K562 (cell line): ENCODE data around the gene FAM217B.

Experiments
- E2F1 ChIP-seq: sonication (generic); formaldehyde crosslinking; IDR thresholded peaks from 2 replicates; pipeline ENCODE4 v1.8.1; 2023; ENCODE audit warnings: mild to moderate bottlenecking, missing genetic modification reagents, moderate library complexity
- L3MBTL2 ChIP-seq: fragments of 450-650 bp; IDR thresholded peaks from 2 replicates; pipeline ENCODE4 v1.6.1; 2016; ENCODE audit warnings: mild to moderate bottlenecking, moderate library complexity
- NCOA2 ChIP-seq, 2 experiments: fragments of 450-650 bp; IDR thresholded peaks; 2 replicates each; pipeline ENCODE4 v1.6.1; 2018; ENCODE audit warnings: mild to moderate bottlenecking in 2 of 2, moderate library complexity in 1 of 2; ENCODE audit not compliant: partially characterized antibody in 2 of 2
- TBP ChIP-seq: optimal IDR thresholded peaks from 2 replicates; pipeline ENCODE3; 2011; ENCODE audit warnings: low read depth, low read length, improper control_type of control experiment
- ZBTB11 ChIP-seq, 3 experiments: fragments of 200-800 bp in 1 of 3; fragments of 250-450 bp in 1 of 3; fragments of 450-650 bp in 1 of 3; sonication (Bioruptor Pico) in 1 of 3; sonication (Bioruptor generic) in 1 of 3; formaldehyde crosslinking in 1 of 3; IDR thresholded peaks; 2 replicates each; pipeline versions ENCODE4 v1.6.1 to v1.8.0; 2016 to 2022; ENCODE audit warnings: mild to moderate bottlenecking in 2 of 3, missing genetic modification characterization in 2 of 3, missing compliant biosample characterization in 1 of 3, moderate library complexity in 1 of 3
- ZNF232 ChIP-seq: sonication (generic); formaldehyde crosslinking; IDR thresholded peaks from 2 replicates; pipeline ENCODE4 v1.8.0; 2022; ENCODE audit warnings: mild to moderate bottlenecking, missing genetic modification reagents
- ZNF76 ChIP-seq: fragments of 250-450 bp; sonication (Bioruptor Pico); IDR thresholded peaks from 2 replicates; pipeline ENCODE4 v1.4.0; 2020; ENCODE audit warnings: mild to moderate bottlenecking, moderate library complexity, borderline replicate concordance
- ZNF785 ChIP-seq: fragments of 250-450 bp; sonication (Bioruptor Pico); IDR thresholded peaks from 2 replicates; pipeline ENCODE4 v1.4.0; 2020; ENCODE audit warnings: mild to moderate bottlenecking
- TF ChIP-seq, protein P1 (sequence below), 3 experiments: IDR thresholded peaks in 2 of 3; conservative IDR thresholded peaks in 1 of 3; 2 replicates each; pipeline ENCODE4 v1.5.1; 2011 to 2012; ENCODE audit warnings: low read length in 3 of 3, mild to moderate bottlenecking in 3 of 3, control low read depth in 2 of 3, improper control_type of control experiment in 1 of 3, inconsistent platforms in 1 of 3, low read depth in 1 of 3, mixed read lengths in 1 of 3, moderate library complexity in 1 of 3; ENCODE audit not compliant: insufficient read depth in 2 of 3

DNA sequence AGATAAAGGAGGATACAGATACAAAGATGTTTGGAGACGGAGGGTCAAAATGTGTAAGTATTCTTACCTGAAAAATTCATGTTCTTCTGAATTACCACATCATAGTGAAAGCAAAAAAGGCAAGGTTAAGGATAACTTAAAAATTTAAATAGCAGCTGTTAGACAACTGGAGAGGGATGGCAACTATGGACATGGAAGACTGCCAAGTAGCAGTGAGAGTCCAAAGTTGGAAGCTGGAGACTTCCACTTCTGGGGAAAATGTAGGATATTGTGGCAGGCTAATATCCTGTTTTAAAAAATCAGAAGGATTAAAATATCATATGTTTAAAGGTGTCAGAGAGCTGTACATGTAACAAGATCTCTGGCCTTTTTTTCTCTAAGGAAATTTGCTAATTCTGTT lies 36.6 kb upstream of the FAM217B start:
- TF ChIP-seq ZNF232 (no peak), E2F1 (CRISPR knock-in tag) (no peak), TBP (no peak), ZNF76 (no peak), ZBTB11 (CRISPR knock-in tag; IDR thresholded peaks at IDR 0.05) (no peak), NCOA2 (IDR thresholded peaks at IDR 0.05; ENCODE audit: partially characterized antibody in 2 of 2) (no peak), ZNF785 (CRISPR knock-in tag) (no peak), L3MBTL2 (no peak)
- TF ChIP-seq, protein P1, sequence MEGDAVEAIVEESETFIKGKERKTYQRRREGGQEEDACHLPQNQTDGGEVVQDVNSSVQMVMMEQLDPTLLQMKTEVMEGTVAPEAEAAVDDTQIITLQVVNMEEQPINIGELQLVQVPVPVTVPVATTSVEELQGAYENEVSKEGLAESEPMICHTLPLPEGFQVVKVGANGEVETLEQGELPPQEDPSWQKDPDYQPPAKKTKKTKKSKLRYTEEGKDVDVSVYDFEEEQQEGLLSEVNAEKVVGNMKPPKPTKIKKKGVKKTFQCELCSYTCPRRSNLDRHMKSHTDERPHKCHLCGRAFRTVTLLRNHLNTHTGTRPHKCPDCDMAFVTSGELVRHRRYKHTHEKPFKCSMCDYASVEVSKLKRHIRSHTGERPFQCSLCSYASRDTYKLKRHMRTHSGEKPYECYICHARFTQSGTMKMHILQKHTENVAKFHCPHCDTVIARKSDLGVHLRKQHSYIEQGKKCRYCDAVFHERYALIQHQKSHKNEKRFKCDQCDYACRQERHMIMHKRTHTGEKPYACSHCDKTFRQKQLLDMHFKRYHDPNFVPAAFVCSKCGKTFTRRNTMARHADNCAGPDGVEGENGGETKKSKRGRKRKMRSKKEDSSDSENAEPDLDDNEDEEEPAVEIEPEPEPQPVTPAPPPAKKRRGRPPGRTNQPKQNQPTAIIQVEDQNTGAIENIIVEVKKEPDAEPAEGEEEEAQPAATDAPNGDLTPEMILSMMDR (IDR thresholded peaks at IDR 0.05 in 2 of 3, conservative IDR thresholded peaks at IDR 0.05 in 1 of 3; ENCODE audit: insufficient read depth in 2 of 3, low read depth in 1 of 3, low read length in 3 of 3): no peak
